LoVo (cell line): ENCODE data around the gene CREB5.
"Not testable (repeated sequence)": the region's sequence is repeated elsewhere in the genome, so short reads cannot be mapped to it uniquely, and the experiment has no call there.

Experiments used
- DNase-seq: peaks from one replicate; pipeline ENCODE4 v3.0.0-alpha.2; 2016; ENCODE audit warnings: low spot score

The CREB5 gene

DNA sequence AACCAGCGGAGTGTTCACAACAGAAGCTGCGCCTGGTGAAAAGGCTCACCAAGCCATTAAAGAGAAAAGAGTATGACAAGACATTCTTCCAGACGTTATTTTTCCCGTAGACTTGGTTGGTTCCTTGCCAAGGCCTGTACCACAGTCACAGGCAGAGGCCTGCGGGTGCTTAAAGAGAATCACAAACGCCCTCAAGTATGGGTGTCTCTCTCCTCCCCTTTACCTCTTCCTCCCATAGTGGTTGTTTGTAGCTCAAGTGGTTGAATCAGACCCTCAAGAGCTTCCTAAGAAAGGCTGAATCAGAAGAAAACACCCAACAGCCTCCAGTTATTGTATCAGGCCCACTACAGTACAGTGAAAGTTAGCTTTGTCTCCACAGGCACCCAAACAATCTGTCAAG lies 169.0 kb downstream of the CREB5 start:
- DNase-seq: no peak

DNA sequence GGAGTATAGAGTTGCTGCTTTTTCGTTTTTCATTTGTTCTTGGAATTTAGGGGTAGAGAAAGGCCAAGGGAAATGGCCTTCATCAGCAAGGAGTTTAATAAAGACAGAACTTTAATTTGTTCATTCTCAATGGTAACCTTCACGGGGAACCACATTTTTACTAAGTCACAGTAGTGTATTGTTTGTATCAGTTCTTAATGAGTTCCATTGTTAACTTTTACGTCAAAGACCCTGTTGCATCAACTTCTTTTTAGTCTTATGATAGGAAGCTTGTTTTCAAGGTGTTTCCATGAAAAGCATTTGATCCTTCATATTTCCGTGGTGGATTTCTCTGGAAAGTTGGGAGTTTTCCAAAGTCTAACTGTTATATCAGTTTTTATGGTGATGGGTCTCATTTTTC lies 169.9 kb downstream of the CREB5 start:
- no peak for DNase-seq

DNA sequence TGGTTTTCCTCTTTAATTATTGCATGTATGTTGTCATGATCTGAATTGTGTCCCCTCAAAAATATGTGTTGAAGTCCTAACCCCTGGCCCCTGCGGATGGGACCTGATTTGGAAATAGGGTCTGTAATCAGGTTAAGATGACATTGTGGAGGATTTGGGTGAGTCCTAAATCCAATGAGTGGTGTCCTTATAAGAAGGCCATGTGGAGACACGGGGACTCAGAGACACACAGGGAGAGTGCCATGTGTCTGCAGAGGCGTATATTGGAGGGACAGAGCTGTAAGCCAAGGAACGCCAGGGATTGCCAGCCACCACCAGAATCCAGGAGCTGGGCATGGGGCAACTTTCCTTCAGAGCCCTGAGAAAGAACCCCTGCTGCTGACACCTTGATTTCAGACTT lies 171.9 kb downstream of the CREB5 start:
- no peak for DNase-seq

DNA sequence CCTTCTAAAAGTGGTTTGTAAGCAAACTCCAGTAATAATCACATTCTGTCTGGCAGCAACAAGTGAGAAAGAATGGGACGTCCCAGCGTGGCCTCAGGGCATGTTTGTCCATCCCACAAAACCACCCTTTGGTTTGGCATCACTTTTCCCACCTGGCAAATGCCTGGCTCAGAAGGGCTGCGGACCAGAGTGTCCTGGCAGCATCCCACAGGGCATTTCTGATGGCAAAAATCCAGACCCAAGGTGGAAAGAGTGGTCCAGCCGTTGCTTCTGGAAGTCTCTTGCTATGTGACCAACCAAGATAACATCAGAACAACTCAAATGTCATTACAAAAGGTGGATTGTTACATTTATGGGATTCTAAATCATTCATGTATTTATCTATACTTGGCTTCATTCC lies 174.4 kb downstream of the CREB5 start:
- DNase-seq: no peak

DNA sequence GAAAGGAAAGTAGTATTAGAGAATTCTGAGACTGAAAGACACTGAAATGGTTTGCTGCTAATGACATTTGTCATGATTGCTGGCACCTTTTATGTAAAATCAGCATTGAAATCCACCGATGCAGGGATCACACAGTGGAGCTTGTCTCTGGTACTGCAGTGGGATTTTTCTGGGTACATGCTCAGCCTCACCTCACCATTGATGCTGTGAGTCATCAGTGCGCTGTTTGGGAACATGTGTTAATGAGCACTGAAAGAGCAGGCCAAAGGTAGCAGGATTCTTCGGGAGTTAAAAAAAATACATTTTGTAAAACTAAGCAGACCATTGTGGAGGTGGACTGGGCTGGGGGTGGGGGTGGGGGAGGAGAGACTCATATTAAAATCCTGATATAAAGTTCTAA lies 174.9 kb downstream of the CREB5 start:
- DNase-seq: no peak

DNA sequence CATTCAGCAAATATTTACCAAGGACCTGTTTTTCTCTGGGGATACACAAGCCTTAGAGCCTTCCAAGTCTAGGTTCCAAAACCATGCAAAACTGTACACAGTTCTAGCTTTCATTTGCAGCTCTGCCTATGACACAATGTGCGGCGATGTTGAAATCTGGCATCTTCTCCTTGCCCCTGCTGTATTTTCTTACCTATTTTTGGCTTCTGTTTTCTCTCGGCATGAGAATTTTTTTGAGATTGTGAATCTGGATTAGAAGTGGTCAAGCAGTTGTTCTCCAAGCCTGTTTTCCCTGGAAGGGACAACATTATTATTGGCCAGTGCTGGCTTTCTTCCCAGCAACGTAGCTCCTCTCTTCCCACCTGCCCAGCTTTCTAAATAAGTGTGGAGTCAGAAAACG lies 176.3 kb downstream of the CREB5 start:
- no peak for DNase-seq

DNA sequence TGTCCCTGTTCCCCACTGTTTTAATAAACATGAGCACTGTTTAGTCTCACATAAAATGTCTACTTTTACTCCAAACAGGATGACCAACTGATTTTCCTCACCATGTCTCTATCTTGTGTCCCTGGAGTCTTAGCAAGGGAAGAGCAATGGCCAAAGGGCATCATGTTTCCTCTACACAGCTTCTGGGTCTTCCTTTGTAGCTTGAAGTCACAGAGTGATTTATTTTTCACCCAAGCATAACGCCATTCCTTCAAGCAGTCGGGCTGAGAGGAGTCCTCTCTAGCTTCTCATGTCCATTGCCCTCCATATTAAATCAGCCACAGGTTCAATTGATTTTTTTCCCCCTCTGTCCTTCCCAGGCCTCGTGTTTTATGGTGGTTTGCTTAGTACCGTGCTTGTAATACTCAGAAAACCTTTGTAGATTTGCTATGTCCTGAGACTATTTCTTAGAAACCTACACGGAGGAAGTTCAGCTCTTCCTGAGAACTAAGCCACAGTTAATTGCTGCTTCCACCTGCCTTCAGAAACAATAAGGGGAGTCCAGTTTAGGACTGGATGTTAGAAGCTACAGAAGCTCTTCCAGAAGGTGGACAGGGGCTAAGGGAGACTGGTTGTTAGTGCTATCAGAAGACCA lies 178.8 kb downstream of the CREB5 start:
- no peak for DNase-seq

DNA sequence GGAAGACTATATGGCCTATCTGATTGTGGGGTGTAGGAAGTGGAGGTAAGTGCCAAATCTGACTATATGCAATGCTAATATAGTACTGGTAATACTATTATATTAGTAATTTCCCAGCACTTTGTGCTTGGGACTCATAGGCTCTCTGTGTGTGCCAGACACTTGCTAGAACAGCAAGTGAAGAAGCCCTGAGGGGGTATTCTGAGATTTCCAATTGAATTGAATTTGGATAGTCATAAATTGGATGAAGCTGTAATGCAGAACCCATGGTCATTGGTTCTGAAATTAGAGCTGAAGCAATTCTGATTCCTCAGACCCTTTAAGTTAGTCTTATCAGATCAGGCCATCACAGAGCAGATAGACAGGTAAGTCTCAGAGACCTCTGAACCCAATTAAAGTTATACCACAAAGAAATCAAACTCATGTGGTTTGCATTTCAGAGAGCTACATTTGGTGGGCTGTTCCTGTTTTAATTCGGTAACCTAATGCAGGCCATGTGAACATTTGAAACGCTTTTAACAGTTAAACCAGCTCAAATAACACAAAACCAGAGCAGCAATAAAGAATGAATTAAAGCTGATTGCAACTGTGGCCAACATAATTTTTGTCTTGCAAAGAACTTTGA lies 179.5 kb downstream of the CREB5 start:
- DNase-seq: no peak

DNA sequence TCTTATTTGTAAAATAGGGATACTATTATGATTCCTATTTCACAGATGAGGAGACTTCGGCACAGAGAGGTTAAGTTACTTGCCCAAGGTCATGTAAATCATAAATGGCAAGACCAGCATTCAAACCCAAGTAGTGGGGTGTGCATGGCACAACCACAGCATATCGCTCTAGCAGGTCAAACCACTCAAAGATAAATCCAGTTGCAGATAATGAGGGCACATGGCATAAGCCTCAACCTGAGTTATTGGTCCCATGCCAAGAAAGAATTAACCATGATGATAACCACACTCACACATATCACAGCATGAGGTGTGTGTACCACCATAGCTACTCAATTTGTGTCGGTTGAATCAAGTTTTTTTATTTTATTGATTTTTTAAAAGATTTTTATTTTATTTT lies 180.5 kb downstream of the CREB5 start:
- DNase-seq: no peak

DNA sequence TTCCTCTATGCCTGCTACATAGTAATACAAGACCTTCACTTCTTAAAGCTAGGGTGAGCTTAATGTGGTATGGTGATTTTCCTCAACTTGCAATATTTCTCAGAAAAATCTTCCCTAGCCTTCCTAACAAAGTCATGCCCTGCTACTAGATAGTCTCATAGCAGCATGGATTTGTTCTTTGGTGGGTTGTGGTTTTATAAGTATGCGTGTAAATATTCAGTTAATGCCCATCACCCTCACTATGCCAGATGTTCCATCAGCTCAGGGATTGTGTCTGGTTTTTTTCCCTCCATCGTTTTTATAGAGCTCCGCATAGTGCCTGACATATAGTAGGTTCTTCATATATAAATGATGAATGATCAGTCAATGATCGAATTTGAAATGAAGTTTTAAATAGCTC lies 182.8 kb downstream of the CREB5 start:
- no peak for DNase-seq

DNA sequence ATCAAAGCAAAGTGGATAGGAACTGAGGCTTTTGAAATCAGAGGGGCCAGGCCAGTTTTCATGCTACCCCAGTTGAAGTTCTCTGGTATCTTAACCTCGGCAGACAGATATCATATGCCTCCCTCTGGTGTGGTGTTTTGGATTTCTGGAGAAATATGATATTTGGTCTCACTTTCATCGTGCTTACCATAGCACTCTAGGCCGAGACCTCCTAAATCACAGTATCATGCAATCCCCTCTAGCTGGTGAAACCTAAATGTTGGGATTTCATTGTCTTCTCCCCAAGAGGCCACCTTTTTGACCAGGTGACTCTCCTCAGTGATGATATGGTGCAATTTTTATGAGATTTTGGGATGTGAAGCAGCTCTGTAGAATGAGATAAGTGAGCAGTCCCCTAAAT lies 183.5 kb downstream of the CREB5 start:
- no peak for DNase-seq

DNA sequence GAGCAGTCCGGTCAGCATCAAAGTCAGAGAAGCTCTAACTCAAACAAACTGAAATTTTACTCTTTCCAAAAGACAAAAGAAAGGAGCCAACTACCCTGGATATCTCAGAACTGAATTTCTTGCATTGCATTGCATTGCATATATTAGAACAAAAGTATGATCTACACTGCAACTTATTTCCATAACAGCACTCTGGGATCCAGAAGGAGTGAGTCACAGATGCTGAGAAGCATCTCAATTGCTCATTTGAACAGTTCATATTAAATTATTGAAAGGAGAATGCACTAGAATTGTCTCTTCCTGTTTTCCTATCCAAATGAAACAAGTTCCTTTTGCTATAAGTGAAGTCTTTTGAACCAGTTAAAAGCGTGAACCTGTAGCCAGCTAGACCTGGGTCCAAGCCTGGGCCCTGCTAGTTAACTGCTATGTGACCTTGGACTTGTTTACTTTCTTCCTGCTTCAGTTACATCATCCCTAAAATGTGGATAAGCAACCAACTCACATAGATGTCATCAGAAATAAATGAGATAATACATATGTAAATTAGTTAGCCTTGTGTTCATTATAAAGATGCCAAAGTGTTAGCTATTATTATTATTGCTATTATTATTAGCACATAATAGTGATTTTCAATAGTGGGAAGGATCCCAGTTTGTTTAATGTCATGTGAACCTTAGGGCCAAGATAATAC lies 184.1 kb downstream of the CREB5 start:
- DNase-seq: no peak

DNA sequence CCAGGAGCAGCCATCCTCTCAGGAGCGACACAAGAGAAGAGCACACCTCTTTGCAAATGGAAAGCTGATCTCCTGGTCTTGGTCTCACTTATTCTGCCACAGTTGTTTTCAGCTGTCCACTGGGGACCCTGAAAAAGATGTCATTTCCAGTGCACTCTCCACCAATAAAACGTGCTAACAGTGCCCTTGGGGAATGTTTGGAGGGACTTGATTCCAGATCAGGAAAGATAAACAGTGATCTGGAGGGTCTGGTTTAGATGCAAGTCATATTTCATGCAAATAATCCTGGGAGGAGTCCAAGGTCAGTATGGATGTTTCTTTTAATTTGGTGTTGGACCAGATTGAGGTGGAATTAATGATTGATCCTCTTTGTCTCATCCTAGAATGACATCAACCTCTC lies 185.0 kb downstream of the CREB5 start:
- no peak for DNase-seq

DNA sequence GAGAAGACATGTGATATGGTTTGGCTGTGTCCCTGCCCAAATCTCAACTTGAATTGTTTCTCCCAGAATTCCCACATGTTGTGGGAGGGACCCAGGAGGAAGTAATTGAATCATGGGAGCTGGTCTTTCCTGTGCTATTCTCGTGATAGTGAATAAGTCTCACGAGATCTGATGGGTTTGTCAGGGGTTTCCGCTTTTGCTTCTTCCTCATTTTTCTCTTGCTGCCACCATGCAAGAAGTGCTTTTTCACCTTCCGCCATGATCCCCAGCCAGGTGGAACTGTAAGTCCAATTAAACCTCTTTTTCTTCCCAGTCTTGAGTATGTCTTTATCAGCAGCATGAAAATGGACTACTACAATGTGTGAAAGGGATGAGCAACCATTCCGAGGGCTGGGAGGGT lies 185.7 kb downstream of the CREB5 start:
- DNase-seq: not testable (repeated sequence)

DNA sequence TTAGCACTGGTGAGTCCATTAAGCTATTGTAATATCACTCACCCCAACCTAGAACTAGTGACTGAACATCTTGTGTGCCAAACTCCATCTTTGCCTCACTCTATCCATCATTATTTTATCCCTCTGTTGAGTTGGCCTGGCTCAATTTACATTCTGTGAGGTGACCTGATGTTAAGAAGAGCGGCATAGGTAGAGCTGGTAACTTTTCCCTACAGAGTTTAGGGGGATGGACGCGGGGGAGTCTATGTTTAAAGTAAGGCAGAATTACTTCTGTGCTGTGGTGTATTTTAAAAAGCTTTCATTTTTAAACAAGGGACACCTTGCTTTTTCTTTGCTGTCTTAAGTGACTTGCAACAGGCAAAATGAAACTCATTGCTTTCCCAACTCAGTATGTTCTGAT lies 186.3 kb downstream of the CREB5 start:
- DNase-seq: no peak

DNA sequence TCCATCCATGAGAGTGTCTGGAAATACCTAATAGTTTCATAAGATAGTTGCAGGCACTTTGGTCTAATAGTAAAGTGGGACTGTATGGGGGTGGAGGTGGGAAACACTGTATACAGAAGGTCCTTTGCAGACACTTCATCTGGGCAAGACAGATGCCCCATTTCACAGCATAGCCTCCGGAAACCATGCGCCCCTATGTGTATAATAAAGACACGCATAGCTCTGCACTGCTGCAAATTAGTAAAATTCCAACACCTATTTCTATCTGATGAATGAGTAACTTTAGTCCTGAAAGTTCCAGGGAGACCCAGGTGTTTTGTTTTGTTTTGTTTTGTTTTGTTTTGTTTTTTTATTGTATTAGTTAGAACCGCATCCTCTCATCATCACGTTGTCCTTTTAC lies 187.1 kb downstream of the CREB5 start:
- DNase-seq: no peak

DNA sequence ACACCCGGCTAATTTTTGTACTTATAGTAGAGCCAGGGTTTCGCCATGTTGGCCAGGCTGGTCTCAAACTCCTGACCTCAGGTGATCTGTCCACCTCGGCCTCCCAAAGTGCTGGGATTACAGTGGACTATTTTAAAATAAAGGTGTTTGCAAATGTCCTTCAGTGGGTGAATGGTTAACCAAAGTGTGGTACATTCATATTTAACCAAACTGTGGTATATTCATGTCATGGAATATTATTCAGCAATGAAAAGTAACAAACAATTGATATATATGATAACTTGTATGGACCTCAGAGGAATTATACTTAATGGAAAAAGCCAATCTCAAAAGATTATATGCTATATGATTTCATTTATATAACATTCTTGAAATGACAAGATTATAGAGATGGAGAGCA lies 190.0 kb downstream of the CREB5 start:
- no peak for DNase-seq

DNA sequence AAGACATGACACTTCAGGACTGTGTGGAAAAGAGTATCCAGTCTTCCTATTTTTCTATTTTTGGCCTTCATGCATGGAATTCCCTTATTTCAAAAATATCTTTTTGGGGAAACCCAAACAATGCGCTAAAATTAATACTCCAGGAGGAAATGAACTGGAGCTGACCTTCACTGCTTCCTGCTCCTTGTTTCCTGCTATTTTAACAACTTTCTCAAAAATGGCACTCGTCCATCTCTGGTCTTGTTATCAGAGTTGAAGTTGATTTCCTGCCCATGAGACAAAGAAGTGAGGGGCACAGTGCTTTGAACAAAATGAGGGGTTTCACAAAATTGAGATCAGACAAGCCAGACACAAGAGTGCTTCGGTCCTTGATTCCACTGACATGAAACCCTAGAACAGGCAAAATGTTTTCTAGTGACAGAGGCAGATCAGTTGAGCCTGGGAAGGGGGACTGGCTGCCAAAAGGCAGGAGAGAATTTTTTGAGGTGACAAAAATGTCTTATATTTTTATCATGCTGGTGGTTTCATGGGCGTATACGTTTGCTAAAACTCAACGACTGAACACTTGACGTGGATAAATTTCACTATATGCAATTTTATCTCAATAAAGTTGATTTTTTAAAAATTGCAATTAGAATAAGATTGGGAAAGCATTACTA lies 193.2 kb downstream of the CREB5 start:
- DNase-seq: no peak

DNA sequence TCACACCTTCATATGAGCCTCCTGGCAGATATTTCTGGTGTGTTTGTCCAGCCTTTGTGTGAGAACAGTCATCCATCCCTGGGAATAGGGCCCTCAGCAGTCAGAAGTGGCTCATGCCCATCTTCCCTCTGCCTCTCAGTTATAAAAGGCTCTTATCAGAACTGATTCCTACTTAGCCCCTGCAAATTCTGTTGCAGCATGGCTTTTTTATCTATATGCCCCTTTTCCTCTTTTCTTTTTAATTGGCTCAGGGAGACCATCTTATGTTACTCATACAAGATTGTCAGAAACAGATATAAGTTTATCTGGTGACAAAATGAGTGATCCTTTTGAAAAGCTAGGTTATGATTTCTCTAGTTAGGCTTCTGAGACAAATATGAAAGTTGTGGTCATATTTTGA lies 194.1 kb downstream of the CREB5 start:
- DNase-seq: no peak

DNA sequence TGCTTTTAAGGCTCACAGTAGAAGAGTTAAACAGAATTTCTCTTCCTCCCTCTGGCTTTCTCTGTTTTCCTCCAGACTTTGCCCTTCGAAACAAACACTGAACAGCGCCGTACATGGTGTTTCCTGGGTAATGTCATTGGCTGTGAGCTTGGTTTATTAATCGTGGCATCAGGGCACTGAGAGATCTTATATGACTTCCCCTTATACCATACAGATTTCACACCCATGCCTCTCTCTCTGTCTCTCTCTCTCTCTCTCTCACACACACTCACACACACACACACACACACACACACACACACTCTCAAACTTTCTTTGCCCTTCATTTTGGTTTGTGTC lies 195.5 kb downstream of the CREB5 start:
- no peak for DNase-seq

DNA sequence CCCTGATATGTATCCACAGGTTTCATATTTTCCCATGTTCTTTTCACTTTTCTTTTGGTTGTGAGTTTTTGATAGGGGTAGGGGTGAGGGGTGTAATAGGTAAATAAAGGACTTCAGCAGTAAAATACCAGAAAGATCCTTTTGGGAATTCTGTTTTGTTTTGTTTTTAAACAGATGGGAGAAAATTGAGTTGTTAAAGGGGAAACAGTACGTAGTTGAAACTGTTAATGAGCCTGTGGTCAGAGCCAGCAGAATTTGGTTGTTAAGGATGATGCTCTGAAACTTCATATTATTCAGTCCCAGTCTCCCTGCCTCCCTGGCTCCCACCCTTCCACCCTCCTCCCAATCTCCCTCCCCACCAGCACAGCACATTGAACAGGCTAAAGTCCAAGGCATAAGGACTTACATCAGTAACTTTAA lies 195.9 kb downstream of the CREB5 start:
- DNase-seq: no peak

DNA sequence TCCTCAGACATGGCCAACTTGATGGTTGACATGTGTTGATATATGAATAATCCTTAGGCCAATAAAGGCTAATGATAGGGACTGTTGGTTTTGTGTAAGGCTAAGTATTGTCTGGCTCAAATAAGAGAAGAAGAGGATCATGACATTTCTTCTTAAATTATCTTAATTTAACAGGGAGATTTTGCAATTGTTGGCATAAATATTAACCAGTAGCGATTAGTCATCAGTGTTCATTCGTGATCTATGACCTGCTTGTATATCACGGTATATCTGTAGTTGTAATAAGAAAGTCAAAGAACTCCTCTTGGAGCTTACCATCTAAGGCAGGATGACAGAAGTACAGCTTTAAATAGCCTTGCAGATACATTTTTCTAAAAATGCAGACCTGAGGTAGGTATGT lies 196.4 kb downstream of the CREB5 start:
- no peak for DNase-seq

DNA sequence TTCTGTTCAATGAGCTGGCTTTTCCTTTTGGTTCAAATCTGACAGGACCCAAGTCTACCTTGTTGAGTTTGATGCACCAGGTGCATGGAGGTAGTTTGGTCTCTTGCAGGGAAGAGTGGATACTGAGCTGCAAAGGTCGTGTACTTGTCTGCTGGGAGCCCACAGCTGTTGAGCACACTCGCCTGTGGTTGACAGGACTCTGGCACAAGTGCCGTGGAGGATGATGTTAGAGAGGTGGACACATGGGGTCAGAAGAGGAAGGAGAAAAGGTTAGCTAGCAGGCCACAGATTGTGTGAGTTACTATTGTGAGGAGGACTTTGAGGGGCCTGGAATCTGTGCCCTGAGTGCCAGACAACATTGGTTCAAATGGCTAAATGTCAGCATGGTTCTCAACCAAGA lies 197.3 kb downstream of the CREB5 start:
- DNase-seq: no peak
